Measurements from ENCODE around the gene MROH2A.

Gene MROH2A

DNA sequence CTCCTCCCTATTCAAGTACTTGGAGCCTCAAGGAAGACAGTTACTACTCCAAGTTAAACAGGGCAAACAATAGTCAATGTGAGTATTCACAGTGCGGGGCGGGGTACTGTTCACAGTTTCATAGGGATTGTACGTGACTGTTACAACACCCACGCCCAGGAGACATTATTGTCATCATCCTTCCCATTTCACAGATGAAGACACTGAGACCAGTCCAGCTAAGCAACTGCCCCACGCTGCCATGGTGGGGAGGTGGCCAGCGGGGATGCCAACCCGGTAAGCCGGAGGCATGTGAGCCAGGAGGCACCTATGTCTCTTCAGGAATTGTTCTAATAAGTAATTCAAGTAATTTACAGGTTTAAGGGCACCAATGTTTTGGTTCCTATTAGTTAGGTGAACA lies 75.2 kb downstream of the MROH2A start:
- Histone ChIP-seq H3K9me2 (replicated peaks; ENCODE audit: control insufficient read depth, low read length) (no peaks in the 10 kb centered on the region), H3K4me2 (ENCODE audit: low read length) (peak overlapping the region; percentile 89), H3K4me3 (ENCODE audit: low read length) (peak overlapping the region; percentile 92), H3K27me3 (ENCODE audit: control insufficient read depth, low read length) (no peaks in the 10 kb centered on the region), H4K20me1 (ENCODE audit: control insufficient read depth, insufficient read depth, low read depth, low read length) (peaks cover 21% of the 10 kb centered on the region), H3K4me1 (ENCODE audit: control insufficient read depth, low read length) (peaks cover 28% of the 10 kb centered on the region), H3K36me3 (ENCODE audit: control insufficient read depth, low read length) (peaks cover 59% of the 10 kb centered on the region), H3K79me2 (ENCODE audit: control insufficient read depth, low read length) (peaks cover 63% of the 10 kb centered on the region), H3K27ac (ENCODE audit: low read depth, low read length) (peak overlapping the region; percentile 72), H3K9me3 (ENCODE audit: control insufficient read depth, insufficient read depth, low read length) (no peaks in the 10 kb centered on the region; the same call in 1 of the 2 replicates), H3F3A (ENCODE audit: control insufficient read depth, insufficient read depth) (no peaks in the 10 kb centered on the region)
- TF ChIP-seq EZH2phosphoT487 (IDR thresholded peaks at IDR 0.05; ENCODE audit: borderline replicate concordance, low read length), result no peak
- TF ChIP-seq, protein P1, sequence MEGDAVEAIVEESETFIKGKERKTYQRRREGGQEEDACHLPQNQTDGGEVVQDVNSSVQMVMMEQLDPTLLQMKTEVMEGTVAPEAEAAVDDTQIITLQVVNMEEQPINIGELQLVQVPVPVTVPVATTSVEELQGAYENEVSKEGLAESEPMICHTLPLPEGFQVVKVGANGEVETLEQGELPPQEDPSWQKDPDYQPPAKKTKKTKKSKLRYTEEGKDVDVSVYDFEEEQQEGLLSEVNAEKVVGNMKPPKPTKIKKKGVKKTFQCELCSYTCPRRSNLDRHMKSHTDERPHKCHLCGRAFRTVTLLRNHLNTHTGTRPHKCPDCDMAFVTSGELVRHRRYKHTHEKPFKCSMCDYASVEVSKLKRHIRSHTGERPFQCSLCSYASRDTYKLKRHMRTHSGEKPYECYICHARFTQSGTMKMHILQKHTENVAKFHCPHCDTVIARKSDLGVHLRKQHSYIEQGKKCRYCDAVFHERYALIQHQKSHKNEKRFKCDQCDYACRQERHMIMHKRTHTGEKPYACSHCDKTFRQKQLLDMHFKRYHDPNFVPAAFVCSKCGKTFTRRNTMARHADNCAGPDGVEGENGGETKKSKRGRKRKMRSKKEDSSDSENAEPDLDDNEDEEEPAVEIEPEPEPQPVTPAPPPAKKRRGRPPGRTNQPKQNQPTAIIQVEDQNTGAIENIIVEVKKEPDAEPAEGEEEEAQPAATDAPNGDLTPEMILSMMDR (IDR thresholded peaks at IDR 0.05; ENCODE audit: low read depth, low read length, poor library complexity, severe bottlenecking), result no peak

DNA sequence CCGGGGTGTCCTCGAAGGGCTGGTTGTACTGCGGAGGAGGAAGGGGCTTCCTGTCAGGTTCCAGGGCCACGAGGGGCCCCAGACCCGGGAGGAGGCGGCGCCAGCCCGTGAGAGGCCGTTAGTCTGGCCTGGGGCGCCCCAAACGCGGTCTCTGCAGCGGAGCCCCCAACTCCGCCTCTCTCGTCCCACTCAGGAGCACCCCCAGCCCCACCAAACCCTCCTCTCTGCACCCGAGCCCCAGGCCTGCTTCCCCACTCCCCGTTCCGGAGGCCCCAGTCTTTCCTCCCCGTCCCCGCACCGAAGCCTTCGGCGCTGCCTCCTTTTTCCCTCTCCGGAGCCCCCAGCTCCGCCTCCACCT lies 75.7 kb downstream of the MROH2A start:
- H3K36me3 ChIP-seq (ENCODE audit: control insufficient read depth, low read length), result peaks cover 54% of the 10 kb centered on the region
- H3K27ac ChIP-seq (ENCODE audit: low read depth, low read length), result peak overlapping the region; percentile 72
- TF ChIP-seq, protein P1 (IDR thresholded peaks at IDR 0.05; ENCODE audit: low read depth, low read length, poor library complexity, severe bottlenecking), result no peak
- no peak for TF ChIP-seq EZH2phosphoT487 (IDR thresholded peaks at IDR 0.05; ENCODE audit: borderline replicate concordance, low read length)
- no peaks in the 10 kb centered on the region for H3K9me2 ChIP-seq (replicated peaks; ENCODE audit: control insufficient read depth, low read length)
- H3K9me3 ChIP-seq (ENCODE audit: control insufficient read depth, insufficient read depth, low read length), result no peaks in the 10 kb centered on the region; the same call in 1 of the 2 replicates
- no peaks in the 10 kb centered on the region for H3K27me3 ChIP-seq (ENCODE audit: control insufficient read depth, low read length)
- peak overlapping the region; percentile 92 for H3K4me3 ChIP-seq (ENCODE audit: low read length)
- H3F3A ChIP-seq (ENCODE audit: control insufficient read depth, insufficient read depth), result no peaks in the 10 kb centered on the region
- peaks cover 28% of the 10 kb centered on the region for H3K4me1 ChIP-seq (ENCODE audit: control insufficient read depth, low read length)
- H3K79me2 ChIP-seq (ENCODE audit: control insufficient read depth, low read length), result peaks cover 58% of the 10 kb centered on the region
- peaks cover 20% of the 10 kb centered on the region for H4K20me1 ChIP-seq (ENCODE audit: control insufficient read depth, insufficient read depth, low read depth, low read length)
- peak overlapping the region; percentile 89 for H3K4me2 ChIP-seq (ENCODE audit: low read length)

DNA sequence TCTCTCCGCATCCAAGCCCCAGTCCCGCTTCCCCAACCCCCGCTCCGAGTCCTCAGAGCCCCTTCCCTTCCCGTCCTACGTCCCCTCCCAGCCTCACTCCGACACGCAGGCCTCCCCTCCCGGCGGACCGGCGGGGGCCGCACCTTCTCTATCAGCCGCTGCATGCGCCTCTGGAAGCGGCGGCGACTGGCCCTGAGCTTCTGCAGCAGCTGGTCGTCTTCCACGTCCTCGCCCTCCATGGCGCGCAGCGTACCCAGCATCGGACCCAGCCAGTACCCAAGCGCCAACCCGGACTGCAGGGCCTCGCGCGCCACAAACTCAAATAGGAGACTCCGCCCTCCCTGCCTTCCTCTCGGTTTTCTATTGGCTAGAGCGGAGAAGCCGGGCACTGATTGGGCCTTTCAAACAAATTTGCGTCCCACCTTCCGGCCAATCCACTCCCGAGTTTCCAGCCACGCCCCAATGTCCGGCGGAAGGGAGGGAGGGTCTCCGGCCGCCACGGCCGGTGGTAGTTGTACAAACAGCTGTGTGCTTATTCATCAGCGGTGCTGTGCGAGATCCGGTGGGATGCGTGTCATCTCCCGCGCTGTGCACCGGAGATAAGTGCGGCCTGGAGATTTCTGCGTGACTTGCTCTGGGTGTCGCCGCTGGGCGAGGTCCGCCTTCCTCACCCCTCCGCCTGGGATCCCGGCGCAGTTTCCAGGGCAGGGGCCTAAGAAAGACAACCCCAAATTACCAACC lies 76.3 kb downstream of the MROH2A start, which contains the start of gene HJURP:
HJURP (minus strand) TSS at position 295 of the 741 bp plus-strand sequence; CDS start at position 260, 35 bp downstream.
- no peak for TF ChIP-seq EZH2phosphoT487 (IDR thresholded peaks at IDR 0.05; ENCODE audit: borderline replicate concordance, low read length)
- TF ChIP-seq, protein P1 (IDR thresholded peaks at IDR 0.05; ENCODE audit: low read depth, low read length, poor library complexity, severe bottlenecking), result no peak
- Histone ChIP-seq H3K4me2 (ENCODE audit: low read length) (peak within 1 kb of the TSS; percentile 89), H3K9me2 (replicated peaks; ENCODE audit: control insufficient read depth, low read length) (no peaks in the 10 kb centered on the region), H3K27ac (ENCODE audit: low read depth, low read length) (peak within 1 kb of the TSS; percentile 72), H3F3A (ENCODE audit: control insufficient read depth, insufficient read depth) (no peaks in the 10 kb centered on the region), H4K20me1 (ENCODE audit: control insufficient read depth, insufficient read depth, low read depth, low read length) (peaks cover 18% of the 10 kb centered on the region), H3K4me1 (ENCODE audit: control insufficient read depth, low read length) (peaks cover 28% of the 10 kb centered on the region), H3K4me3 (ENCODE audit: low read length) (peak within 1 kb of the TSS; percentile 92), H3K36me3 (ENCODE audit: control insufficient read depth, low read length) (peaks cover 49% of the 10 kb centered on the region), H3K79me2 (ENCODE audit: control insufficient read depth, low read length) (peaks cover 53% of the 10 kb centered on the region), H3K27me3 (ENCODE audit: control insufficient read depth, low read length) (no peaks in the 10 kb centered on the region), H3K9me3 (ENCODE audit: control insufficient read depth, insufficient read depth, low read length) (no peaks in the 10 kb centered on the region; the same call in 1 of the 2 replicates)

Data from DOHH2 (cell line).